GM20000 (cell line): ENCODE results near the gene ATP6V1B1.

Experiments
- DNase-seq: peaks from one replicate; pipeline ENCODE4 v3.0.0; 2012; ENCODE audit warnings: low spot score
- CTCF ChIP-seq: IDR thresholded peaks from 2 replicates; pipeline ENCODE4 v1.5.1; 2012; ENCODE audit warnings: mild to moderate bottlenecking, control low read depth; ENCODE audit errors: extremely low read depth, missing control alignments

ATP6V1B1 gene

GRCh38 chr2:70895998-70896764 is 39.5 kb upstream of the ATP6V1B1 start:
- DNase-seq = peak; percentile 25
- no peak for TF ChIP-seq CTCF

GRCh38 chr2:70896765-70897202 is 38.9 kb upstream of the ATP6V1B1 start:
- TF ChIP-seq CTCF = no peak
- DNase-seq = no peak

GRCh38 chr2:70897203-70897976 is 38.3 kb upstream of the ATP6V1B1 start:
- TF ChIP-seq CTCF = no peak

GRCh38 chr2:70897977-70898226 is 37.8 kb upstream of the ATP6V1B1 start:
- no peak for DNase-seq
- TF ChIP-seq CTCF = no peak

More at GRCh38 chr2:70897203-70897976, 38.3 kb upstream of the ATP6V1B1 start:
- no peak for DNase-seq

- no peak for TF ChIP-seq CTCF
- no peak for DNase-seq
These were observed 37.1 kb upstream of the ATP6V1B1 start for GRCh38 chr2:70898363-70899240.

- TF ChIP-seq CTCF = no peak
- no peak for DNase-seq
These were observed 34.3 kb upstream of the ATP6V1B1 start for GRCh38 chr2:70901227-70902066.
